ENCODE data around the gene MEOX1. TPM values are rescaled to one million over a fixed set of nuclear protein-coding genes. Genes with fewer than 3 reads are reported as not detected.

MEOX1 gene
- total RNA-seq, 1 donor from 2014 or later = not detected

DNA sequence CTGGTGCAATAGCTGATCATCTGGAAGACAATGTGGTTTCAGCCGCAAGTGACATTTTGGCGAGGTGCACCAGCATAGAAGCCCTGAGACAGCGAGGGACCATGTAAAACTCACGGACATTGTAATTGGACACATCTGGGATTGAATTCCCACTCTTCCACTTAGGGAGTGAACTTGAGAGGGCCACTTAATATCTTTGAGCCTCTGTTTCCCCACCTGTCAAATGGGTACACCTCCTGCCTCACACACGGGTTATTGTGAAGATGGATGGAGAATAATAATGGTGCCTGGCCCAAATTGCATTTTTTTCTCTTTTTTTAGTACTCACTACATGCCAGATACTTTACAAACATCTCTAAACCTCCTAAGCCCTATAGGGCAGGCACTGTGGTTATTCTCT is 45.5 kb upstream of the MEOX1 start:
- H3K9me3 Mint-ChIP-seq (ENCODE audit: unreplicated experiment) = peaks cover 5% of the 10 kb centered on the region
- H3K4me3 Mint-ChIP-seq (ENCODE audit: unreplicated experiment) = no peak overlapping the region
- peaks cover 23% of the 10 kb centered on the region for H3K27me3 ChIP-seq (ENCODE audit: insufficient read depth, low read length)
- H3K79me2 ChIP-seq (ENCODE audit: insufficient read depth, low read length) = no peaks in the 10 kb centered on the region
- H3K4me2 ChIP-seq (ENCODE audit: low read length) = no peak overlapping the region
- H3K9me3 ChIP-seq (ENCODE audit: insufficient read depth, low read depth, low read length) = no peaks in the 10 kb centered on the region
- FAIRE-seq (no peak), DNase-seq (ENCODE audit: low read depth) (no peak)
- H3K36me3 ChIP-seq (ENCODE audit: insufficient read depth, low read length) = no peaks in the 10 kb centered on the region
- H3K36me3 Mint-ChIP-seq (ENCODE audit: low read depth, unreplicated experiment) = peaks cover 9% of the 10 kb centered on the region
- no peak overlapping the region for H3K27ac Mint-ChIP-seq (ENCODE audit: unreplicated experiment)
- H4K20me1 ChIP-seq (ENCODE audit: insufficient read depth, low read length) = no peaks in the 10 kb centered on the region
- no peak overlapping the region for H3K4me3 ChIP-seq (ENCODE audit: insufficient read depth, low read depth, low read length)
- H3K4me1 Mint-ChIP-seq (ENCODE audit: low read depth, unreplicated experiment) = no peaks in the 10 kb centered on the region
- no peak overlapping the region for H3K9ac ChIP-seq (ENCODE audit: low read length)
- TF ChIP-seq EZH2 (IDR thresholded peaks at IDR 0.05; ENCODE audit: insufficient read depth, low read length) = no peak
- TF ChIP-seq, protein P1, sequence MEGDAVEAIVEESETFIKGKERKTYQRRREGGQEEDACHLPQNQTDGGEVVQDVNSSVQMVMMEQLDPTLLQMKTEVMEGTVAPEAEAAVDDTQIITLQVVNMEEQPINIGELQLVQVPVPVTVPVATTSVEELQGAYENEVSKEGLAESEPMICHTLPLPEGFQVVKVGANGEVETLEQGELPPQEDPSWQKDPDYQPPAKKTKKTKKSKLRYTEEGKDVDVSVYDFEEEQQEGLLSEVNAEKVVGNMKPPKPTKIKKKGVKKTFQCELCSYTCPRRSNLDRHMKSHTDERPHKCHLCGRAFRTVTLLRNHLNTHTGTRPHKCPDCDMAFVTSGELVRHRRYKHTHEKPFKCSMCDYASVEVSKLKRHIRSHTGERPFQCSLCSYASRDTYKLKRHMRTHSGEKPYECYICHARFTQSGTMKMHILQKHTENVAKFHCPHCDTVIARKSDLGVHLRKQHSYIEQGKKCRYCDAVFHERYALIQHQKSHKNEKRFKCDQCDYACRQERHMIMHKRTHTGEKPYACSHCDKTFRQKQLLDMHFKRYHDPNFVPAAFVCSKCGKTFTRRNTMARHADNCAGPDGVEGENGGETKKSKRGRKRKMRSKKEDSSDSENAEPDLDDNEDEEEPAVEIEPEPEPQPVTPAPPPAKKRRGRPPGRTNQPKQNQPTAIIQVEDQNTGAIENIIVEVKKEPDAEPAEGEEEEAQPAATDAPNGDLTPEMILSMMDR (IDR thresholded peaks at IDR 0.05; ENCODE audit: insufficient read depth, low read depth, low read length) = no peak
- no peak overlapping the region for H3K27ac ChIP-seq (ENCODE audit: low read depth, low read length)
- no peaks in the 10 kb centered on the region for H3K4me1 ChIP-seq (ENCODE audit: insufficient read depth, low read length)
- peaks cover 42% of the 10 kb centered on the region for H3K27me3 Mint-ChIP-seq (ENCODE audit: low read depth, unreplicated experiment)
- no peak overlapping the region for H2AFZ ChIP-seq (ENCODE audit: low read depth, low read length)

DNA sequence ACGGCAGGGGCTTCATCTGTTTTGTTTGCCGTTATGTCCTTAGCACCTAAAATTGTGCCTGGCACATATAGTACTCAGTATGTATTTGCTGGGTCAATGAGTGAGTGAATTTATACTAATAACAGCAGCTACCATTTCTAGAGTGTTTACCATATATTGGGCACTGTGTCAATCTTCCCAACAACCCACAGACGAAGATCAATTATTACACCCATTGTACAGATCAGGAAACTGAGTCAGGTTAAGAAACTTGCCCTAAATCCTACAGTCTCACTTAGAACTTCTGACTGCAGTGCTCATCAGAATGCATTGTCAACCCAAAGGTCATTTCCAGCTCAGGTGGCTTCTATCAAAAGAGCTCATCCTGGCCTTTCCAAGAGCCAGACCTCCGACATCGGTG is 44.5 kb upstream of the MEOX1 start:
- H3K9me3 Mint-ChIP-seq (ENCODE audit: unreplicated experiment) = peaks cover 5% of the 10 kb centered on the region
- no peak overlapping the region for H2AFZ ChIP-seq (ENCODE audit: low read depth, low read length)
- FAIRE-seq (no peak), DNase-seq (ENCODE audit: low read depth) (no peak)
- no peak overlapping the region for H3K9ac ChIP-seq (ENCODE audit: low read length)
- no peak overlapping the region for H3K27ac Mint-ChIP-seq (ENCODE audit: unreplicated experiment)
- H3K27me3 Mint-ChIP-seq (ENCODE audit: low read depth, unreplicated experiment) = peaks cover 39% of the 10 kb centered on the region
- H3K4me3 Mint-ChIP-seq (ENCODE audit: unreplicated experiment) = no peak overlapping the region
- no peaks in the 10 kb centered on the region for H3K36me3 ChIP-seq (ENCODE audit: insufficient read depth, low read length)
- no peaks in the 10 kb centered on the region for H4K20me1 ChIP-seq (ENCODE audit: insufficient read depth, low read length)
- peaks cover 9% of the 10 kb centered on the region for H3K36me3 Mint-ChIP-seq (ENCODE audit: low read depth, unreplicated experiment)
- H3K27me3 ChIP-seq (ENCODE audit: insufficient read depth, low read length) = peaks cover 21% of the 10 kb centered on the region
- TF ChIP-seq, protein P1 (IDR thresholded peaks at IDR 0.05; ENCODE audit: insufficient read depth, low read depth, low read length) = no peak
- H3K4me1 ChIP-seq (ENCODE audit: insufficient read depth, low read length) = peaks cover 5% of the 10 kb centered on the region
- H3K4me3 ChIP-seq (ENCODE audit: insufficient read depth, low read depth, low read length) = no peak overlapping the region
- no peak overlapping the region for H3K4me2 ChIP-seq (ENCODE audit: low read length)
- H3K9me3 ChIP-seq (ENCODE audit: insufficient read depth, low read depth, low read length) = no peaks in the 10 kb centered on the region
- H3K27ac ChIP-seq (ENCODE audit: low read depth, low read length) = no peak overlapping the region
- no peaks in the 10 kb centered on the region for H3K79me2 ChIP-seq (ENCODE audit: insufficient read depth, low read length)
- peaks cover 4% of the 10 kb centered on the region for H3K4me1 Mint-ChIP-seq (ENCODE audit: low read depth, unreplicated experiment)

DNA sequence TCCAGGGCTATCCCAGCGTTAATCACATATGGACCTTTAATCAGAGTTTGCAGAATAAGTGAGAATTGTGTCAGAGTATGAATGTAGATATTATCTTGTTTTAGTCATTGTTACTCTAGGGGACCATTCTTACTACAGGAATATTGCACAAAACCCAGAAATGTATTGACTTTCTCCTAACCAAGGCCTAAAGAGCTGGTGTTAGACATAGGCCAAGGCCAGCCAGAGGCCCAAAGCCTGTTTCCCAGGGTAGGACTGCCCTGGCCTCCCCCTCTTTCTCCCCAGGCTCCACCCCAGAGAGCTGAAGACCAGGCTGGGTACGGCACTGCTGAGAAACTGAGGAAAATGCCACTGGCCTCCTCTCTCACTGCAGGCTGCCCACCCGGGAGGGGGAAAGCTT is 41.9 kb upstream of the MEOX1 start:
- peaks cover 6% of the 10 kb centered on the region for H3K9me3 ChIP-seq (ENCODE audit: insufficient read depth, low read depth, low read length)
- H3K27me3 Mint-ChIP-seq (ENCODE audit: low read depth, unreplicated experiment) = peaks cover 34% of the 10 kb centered on the region
- DNase-seq (ENCODE audit: low read depth) = no peak
- no peaks in the 10 kb centered on the region for H4K20me1 ChIP-seq (ENCODE audit: insufficient read depth, low read length)
- H3K36me3 Mint-ChIP-seq (ENCODE audit: low read depth, unreplicated experiment) = peaks cover 8% of the 10 kb centered on the region
- no peak overlapping the region for H3K27ac ChIP-seq (ENCODE audit: low read depth, low read length)
- H3K9me3 Mint-ChIP-seq (ENCODE audit: unreplicated experiment) = peaks cover 11% of the 10 kb centered on the region
- H3K4me1 ChIP-seq (ENCODE audit: insufficient read depth, low read length) = peaks cover 13% of the 10 kb centered on the region
- no peak overlapping the region for H2AFZ ChIP-seq (ENCODE audit: low read depth, low read length)
- no peaks in the 10 kb centered on the region for H3K79me2 ChIP-seq (ENCODE audit: insufficient read depth, low read length)
- no peak overlapping the region for H3K4me3 Mint-ChIP-seq (ENCODE audit: unreplicated experiment)
- no peak overlapping the region for H3K9ac ChIP-seq (ENCODE audit: low read length)
- H3K4me1 Mint-ChIP-seq (ENCODE audit: low read depth, unreplicated experiment) = peaks cover 8% of the 10 kb centered on the region
- no peak for FAIRE-seq
- H3K4me3 ChIP-seq (ENCODE audit: insufficient read depth, low read depth, low read length) = no peak overlapping the region
- no peaks in the 10 kb centered on the region for H3K36me3 ChIP-seq (ENCODE audit: insufficient read depth, low read length)
- no peak overlapping the region for H3K4me2 ChIP-seq (ENCODE audit: low read length)
- no peak overlapping the region for H3K27ac Mint-ChIP-seq (ENCODE audit: unreplicated experiment)
- TF ChIP-seq EZH2 (IDR thresholded peaks at IDR 0.05; ENCODE audit: insufficient read depth, low read length) = no peak
- TF ChIP-seq, protein P1 (IDR thresholded peaks at IDR 0.05; ENCODE audit: insufficient read depth, low read depth, low read length) = no peak
- peaks cover 21% of the 10 kb centered on the region for H3K27me3 ChIP-seq (ENCODE audit: insufficient read depth, low read length)
